NCI-H187 treated with DMSO at 0.1 percent for 48 hours (cell line): ENCODE measurements around the gene MED20.
A peak's percentile ranks its signal among the peaks of the same experiment; 100 is the strongest.
"Not testable (repeated sequence)": the region's sequence is repeated elsewhere in the genome, so short reads cannot be mapped to it uniquely, and the experiment has no call there.

ENCODE experiments used
- DNase-seq: peaks from one replicate; lab custom pipeline; 2025; lab: John Stamatoyannopoulos, UW

The MED20 gene

GRCh38 chr6:41920921-41921711 is at the start of gene MED20, which contains the start of gene BYSL:
Gene MED20 (minus strand): TSS chr6:41921139. CDS start chr6:41921018, 121 bp downstream.
Gene BYSL (plus strand): TSS chr6:41921499. CDS start chr6:41921563, 64 bp downstream.
- DNase-seq: peak; percentile 76

GRCh38 chr6:41970436-41970846 is 49.5 kb upstream of the MED20 start:
- DNase-seq: no peak

GRCh38 chr6:41967312-41968287 is 46.7 kb upstream of the MED20 start:
- no peak for DNase-seq

- no peak for DNase-seq
These were observed 46.0 kb upstream of the MED20 start for GRCh38 chr6:41966961-41967311.

GRCh38 chr6:41966214-41966920 is 45.4 kb upstream of the MED20 start:
- DNase-seq: no peak

- no peak for DNase-seq
These were observed 44.7 kb upstream of the MED20 start for GRCh38 chr6:41965429-41966213.

GRCh38 chr6:41964201-41964887 is 43.4 kb upstream of the MED20 start:
- no peak for DNase-seq

- DNase-seq: no peak
These were observed 42.4 kb upstream of the MED20 start for GRCh38 chr6:41963371-41963770.

- no peak for DNase-seq
These were observed 39.1 kb upstream of the MED20 start for GRCh38 chr6:41960028-41960427.

GRCh38 chr6:41958022-41958856 is 37.3 kb upstream of the MED20 start:
- no peak for DNase-seq

GRCh38 chr6:41957117-41957516 is 36.2 kb upstream of the MED20 start:
- no peak for DNase-seq

- no peak for DNase-seq
These were observed 34.5 kb upstream of the MED20 start for GRCh38 chr6:41955412-41955811.

GRCh38 chr6:41954668-41955067 is 33.7 kb upstream of the MED20 start:
- DNase-seq: no peak

- DNase-seq: no peak
These were observed 26.8 kb upstream of the MED20 start for GRCh38 chr6:41947581-41948220.

- DNase-seq: no peak
These were observed 22.5 kb upstream of the MED20 start for GRCh38 chr6:41943456-41943855.

GRCh38 chr6:41942882-41943281 is 21.9 kb upstream of the MED20 start:
- DNase-seq: not testable (repeated sequence)

- DNase-seq: no peak
These were observed 21.3 kb upstream of the MED20 start for GRCh38 chr6:41942067-41942851.

- peak; percentile 18 for DNase-seq
These were observed 20.5 kb upstream of the MED20 start, which contains the start of gene CCND3 for GRCh38 chr6:41941280-41942066. Gene CCND3 (minus strand): TSS chr6:41941808. CDS start chr6:41941649, 159 bp downstream.
